Glutamatergic neuron (in vitro differentiated cells): Measurements from ENCODE around the gene ORMDL1. TPM values are rescaled to one million over a fixed set of nuclear protein-coding genes. Genes with fewer than 3 reads are reported as not detected.

ENCODE experiments used
- DNase-seq: peaks from one replicate; pipeline ENCODE4 v3.0.0; 2022
- H3K27ac Mint-ChIP-seq: one replicate; pipeline ENCODE4 v1.8.0; 2020; ENCODE audit warnings: mild to moderate bottlenecking, mixed read lengths, inconsistent platforms; ENCODE audit not compliant: unreplicated experiment
- H3K27me3 Mint-ChIP-seq: one replicate; pipeline ENCODE4 v1.8.0; 2020; ENCODE audit warnings: mild to moderate bottlenecking, moderate library complexity, mixed read lengths, inconsistent platforms; ENCODE audit not compliant: unreplicated experiment
- H3K36me3 Mint-ChIP-seq: one replicate; pipeline ENCODE4 v1.8.0; 2020; ENCODE audit warnings: mild to moderate bottlenecking, mixed read lengths, inconsistent platforms; ENCODE audit not compliant: unreplicated experiment
- H3K4me1 Mint-ChIP-seq: one replicate; pipeline ENCODE4 v1.8.0; 2020; ENCODE audit warnings: mild to moderate bottlenecking, low read depth, mixed read lengths, inconsistent platforms; ENCODE audit not compliant: unreplicated experiment
- H3K4me3 Mint-ChIP-seq: one replicate; pipeline ENCODE4 v1.8.0; 2020; ENCODE audit warnings: mild to moderate bottlenecking, mixed read lengths, inconsistent platforms; ENCODE audit not compliant: unreplicated experiment
- H3K9me3 Mint-ChIP-seq: one replicate; pipeline ENCODE4 v1.8.0; 2020; ENCODE audit warnings: mild to moderate bottlenecking, moderate library complexity, mixed read lengths, inconsistent platforms; ENCODE audit not compliant: unreplicated experiment
- CTCF ChIP-seq: fragments of 200-600 bp; sonication (generic); IDR thresholded peaks from one replicate; pipeline ENCODE4 v1.5.0; 2021; ENCODE audit not compliant: partially characterized antibody, unreplicated experiment
- total RNA-seq: library from RNA; stranded (reverse); fragmentation: NEBNext Ultra II Directional; extraction: Animal tissue kit (Norgen Biotek cat#: 25700); gene quantifications from one replicate; pipeline ENCODE4 v1.2.1, GENCODE V29; 2021; ENCODE audit not compliant: unreplicated experiment

Gene ORMDL1
- total RNA-seq, 1 donor from 2014 or later: 55.1 TPM

- no peaks in the 10 kb centered on the region for H3K9me3 Mint-ChIP-seq
- H3K4me1 Mint-ChIP-seq: no peaks in the 10 kb centered on the region
- H3K27me3 Mint-ChIP-seq: peaks cover 2% of the 10 kb centered on the region
- no peaks in the 10 kb centered on the region for H3K36me3 Mint-ChIP-seq
- H3K4me3 Mint-ChIP-seq: no peak overlapping the region
- no peak for TF ChIP-seq CTCF
- no peak overlapping the region for H3K27ac Mint-ChIP-seq
- no peak for DNase-seq
Measured at GRCh38 chr2:189726849-189727248, 57.3 kb downstream of the ORMDL1 start.

- Mint-ChIP-seq H3K4me1 (no peaks in the 10 kb centered on the region), H3K9me3 (no peaks in the 10 kb centered on the region), H3K27ac (no peak overlapping the region), H3K27me3 (peaks cover 2% of the 10 kb centered on the region), H3K4me3 (no peak overlapping the region), H3K36me3 (no peaks in the 10 kb centered on the region)
- no peak for TF ChIP-seq CTCF
- no peak for DNase-seq
Measured at GRCh38 chr2:189726271-189726670, 57.9 kb downstream of the ORMDL1 start.

- Mint-ChIP-seq H3K4me1 (no peaks in the 10 kb centered on the region), H3K27me3 (peaks cover 2% of the 10 kb centered on the region), H3K9me3 (no peaks in the 10 kb centered on the region), H3K4me3 (no peak overlapping the region), H3K27ac (no peak overlapping the region), H3K36me3 (no peaks in the 10 kb centered on the region)
- DNase-seq: no peak
- TF ChIP-seq CTCF: no peak
Measured at GRCh38 chr2:189723192-189723591, 60.9 kb downstream of the ORMDL1 start.

Other genes starting within 250 kb of the ORMDL1 start
- gene SLC40A1, start 203.6 kb downstream of the ORMDL1 start, total RNA-seq: 0.56 TPM
- 39.9 TPM for gene ASNSD1, start 122.9 kb downstream of the ORMDL1 start, total RNA-seq
- 3.6 TPM for gene ANKAR, start 109.7 kb downstream of the ORMDL1 start, total RNA-seq
- 12.5 TPM for gene OSGEPL1, start 21.5 kb downstream of the ORMDL1 start, total RNA-seq
- 45.0 TPM for gene PMS1, start 111 bp upstream of the ORMDL1 start, total RNA-seq